Epidermal melanocyte (primary cell): ENCODE results near the gene ZNF140.
A peak's percentile ranks its signal among the peaks of the same experiment; 100 is the strongest.

Experiments
- DNase-seq: peaks from one replicate; pipeline ENCODE4 v3.0.0; 2011; ENCODE audit warnings: low spot score; ENCODE audit not compliant: insufficient read length

ZNF140 gene

GRCh38 chr12:133080368-133081158 lies at the start of gene ZNF140:
TSS of gene ZNF140 (plus strand) at chr12:133080923. CDS start at chr12:133081321, 398 bp downstream.
- DNase-seq: peak; percentile 74

DNA sequence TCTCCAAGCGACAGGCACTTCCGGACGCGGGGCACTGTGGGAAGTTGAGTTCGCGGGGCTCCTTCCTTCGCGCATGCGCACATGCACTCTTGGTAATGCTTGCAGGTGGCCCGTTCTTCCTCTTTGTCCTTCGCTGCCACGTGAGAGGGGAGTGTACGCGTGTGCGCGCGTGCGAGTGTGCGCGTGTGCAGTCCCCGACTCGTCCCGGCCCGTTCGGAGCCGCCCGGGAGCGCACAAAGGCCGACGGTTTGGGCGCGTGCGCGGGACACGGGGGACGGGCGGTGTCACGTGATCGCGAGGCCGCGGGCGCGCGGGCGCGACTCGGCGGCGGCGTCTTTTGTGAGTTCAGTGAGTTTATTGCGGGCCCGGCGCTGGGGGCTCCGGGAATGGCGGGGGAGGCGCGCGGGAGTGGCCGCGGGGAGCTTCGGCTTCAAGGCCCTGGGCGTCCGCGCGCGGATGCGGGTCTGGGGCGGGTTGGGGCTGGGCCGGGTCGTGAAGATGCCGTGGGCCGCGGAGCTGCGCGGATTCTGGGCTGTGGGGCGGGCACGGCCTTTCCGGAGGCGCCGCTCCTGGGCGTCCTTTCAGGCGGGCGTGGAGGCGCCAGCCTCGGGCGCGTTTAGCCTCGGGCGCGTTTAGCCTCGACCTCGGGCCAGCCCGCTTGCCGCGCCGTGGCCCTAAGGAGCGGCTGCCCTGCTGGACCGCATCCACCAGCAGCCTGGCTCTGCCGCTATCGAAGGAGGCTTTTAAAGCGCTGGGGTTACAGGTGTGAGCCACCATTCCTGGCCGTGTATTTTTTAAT lies 43.3 kb upstream of the ZNF140 start, which contains the start of gene ZNF84:
TSS of gene ZNF84 (plus strand) at position 303 of the 799 bp plus-strand sequence. CDS start 3,959 bp downstream, outside the sequence.
- peak; percentile 60 for DNase-seq

GRCh38 chr12:133038118-133038709 lies 42.5 kb upstream of the ZNF140 start:
- no peak for DNase-seq

DNA sequence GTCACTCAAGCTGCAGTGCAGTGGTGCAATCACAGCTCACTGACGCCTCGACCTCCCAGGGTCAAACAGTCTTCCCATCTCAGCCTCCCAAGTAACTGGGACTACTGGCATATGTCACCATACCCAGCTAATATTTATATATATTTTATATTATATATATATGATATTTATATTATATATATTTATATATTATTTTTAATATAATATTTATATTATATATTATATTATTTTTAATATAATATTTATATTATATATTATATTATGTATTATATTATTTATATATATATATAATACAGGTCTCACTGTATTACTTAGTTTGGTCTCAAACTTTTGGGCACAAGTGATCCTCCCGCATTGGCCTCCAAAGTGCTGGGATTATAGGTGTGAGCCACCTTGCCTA lies 34.0 kb upstream of the ZNF140 start:
- DNase-seq: no peak

- no peak for DNase-seq
Observed at GRCh38 chr12:133057446-133057845, 23.3 kb upstream of the ZNF140 start.

DNA sequence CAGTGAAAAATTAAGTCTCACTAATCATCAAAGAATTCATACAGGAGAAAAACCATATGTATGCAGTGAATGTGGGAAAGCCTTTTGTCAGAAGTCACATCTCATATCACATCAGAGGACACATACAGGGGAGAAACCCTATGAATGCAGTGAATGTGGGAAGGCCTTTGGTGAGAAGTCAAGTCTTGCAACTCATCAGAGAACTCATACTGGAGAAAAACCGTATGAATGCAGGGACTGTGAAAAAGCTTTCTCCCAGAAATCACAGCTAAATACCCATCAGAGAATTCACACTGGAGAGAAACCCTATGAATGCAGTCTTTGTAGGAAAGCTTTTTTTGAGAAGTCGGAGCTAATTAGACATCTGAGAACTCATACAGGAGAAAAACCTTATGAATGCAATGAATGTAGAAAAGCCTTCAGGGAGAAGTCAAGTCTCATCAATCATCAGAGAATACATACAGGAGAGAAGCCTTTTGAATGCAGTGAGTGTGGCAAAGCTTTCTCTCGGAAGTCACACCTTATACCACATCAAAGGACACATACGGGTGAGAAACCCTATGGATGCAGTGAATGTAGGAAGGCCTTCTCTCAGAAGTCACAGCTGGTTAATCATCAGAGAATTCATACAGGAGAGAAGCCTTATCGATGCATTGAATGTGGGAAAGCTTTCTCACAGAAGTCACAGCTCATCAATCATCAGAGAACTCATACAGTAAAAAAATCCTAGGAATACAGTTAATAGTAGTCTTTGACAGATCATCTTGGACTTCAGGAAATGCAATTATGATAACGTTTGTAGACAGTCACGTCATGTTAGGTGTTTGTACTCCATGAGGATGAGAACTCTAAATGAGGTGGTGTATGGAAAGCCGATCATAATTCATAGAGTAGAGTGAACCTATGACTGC lies 22.3 kb upstream of the ZNF140 start:
- no peak for DNase-seq

DNA sequence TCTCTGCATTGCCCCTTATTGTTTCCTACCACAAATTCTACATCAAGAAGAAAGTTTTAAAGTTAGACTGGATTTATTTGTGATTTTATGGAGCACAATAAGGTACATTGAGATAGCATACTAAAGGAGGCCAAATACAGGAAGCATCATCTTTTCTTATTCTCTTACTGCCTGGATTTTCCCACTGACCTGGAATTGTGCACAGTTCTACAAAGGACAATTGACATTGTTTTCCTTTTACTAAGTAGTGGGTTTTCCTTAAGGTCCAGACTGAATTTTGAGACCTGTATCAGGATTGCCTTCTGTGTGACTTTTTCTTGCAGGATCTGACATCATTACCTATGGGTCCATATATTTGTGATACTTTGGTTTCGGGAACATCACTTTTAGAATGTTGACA lies 18.8 kb upstream of the ZNF140 start:
- no peak for DNase-seq

- no peak for DNase-seq
Observed at GRCh38 chr12:133063556-133063955, 17.2 kb upstream of the ZNF140 start.

DNA sequence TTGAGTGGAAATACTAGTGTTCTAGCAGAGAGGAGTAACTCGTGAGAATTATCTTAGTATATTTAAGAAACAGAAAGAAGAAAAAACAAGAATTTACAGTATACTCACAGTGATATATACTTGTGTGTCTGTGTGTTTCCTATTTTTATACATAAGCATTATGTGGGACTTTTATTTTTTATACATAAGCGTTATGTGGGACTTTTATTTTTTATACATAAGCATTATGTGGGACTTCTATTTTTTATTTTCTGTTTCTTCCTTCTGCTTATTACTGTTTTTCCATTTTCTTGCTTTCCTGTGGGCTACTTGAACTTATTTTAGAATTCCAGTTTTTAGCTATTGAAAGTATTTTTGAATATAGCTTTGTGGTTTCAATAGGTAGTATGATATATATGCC lies 6.9 kb upstream of the ZNF140 start:
- no peak for DNase-seq

- DNase-seq: peak; percentile 75
Observed at GRCh38 chr12:133080026-133080367, 726 bp upstream of the ZNF140 start.

DNA sequence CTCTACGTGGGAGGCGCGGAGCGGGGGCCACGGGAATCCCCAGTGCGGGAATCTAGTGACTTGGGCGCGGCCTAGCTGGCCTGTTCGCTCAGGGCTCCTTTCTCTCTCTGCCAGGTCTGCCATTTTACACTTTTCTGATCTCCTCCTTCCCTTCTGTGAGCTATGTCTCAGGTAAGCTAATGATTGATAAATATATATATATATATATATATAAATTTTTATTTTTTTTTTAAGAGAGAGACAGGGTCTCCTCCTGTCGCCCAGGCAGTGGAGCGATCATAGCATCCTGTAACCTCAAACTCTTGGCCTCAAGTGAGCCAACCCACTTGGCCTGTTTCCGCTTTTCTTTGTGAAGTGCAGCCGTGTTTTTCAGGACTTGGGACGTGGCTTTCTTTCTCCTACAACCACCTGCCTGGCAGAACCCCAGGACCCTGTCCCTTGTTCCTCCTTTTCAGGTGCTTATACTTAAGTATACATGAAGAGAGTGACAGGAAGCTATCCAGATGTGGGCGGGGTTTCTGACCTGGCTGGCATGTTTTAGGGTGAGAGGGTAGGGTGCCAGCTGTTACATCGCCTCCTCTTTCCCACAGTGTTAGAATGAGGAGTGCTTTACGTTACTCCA lies 547 bp downstream of the ZNF140 start:
- no peak for DNase-seq

DNA sequence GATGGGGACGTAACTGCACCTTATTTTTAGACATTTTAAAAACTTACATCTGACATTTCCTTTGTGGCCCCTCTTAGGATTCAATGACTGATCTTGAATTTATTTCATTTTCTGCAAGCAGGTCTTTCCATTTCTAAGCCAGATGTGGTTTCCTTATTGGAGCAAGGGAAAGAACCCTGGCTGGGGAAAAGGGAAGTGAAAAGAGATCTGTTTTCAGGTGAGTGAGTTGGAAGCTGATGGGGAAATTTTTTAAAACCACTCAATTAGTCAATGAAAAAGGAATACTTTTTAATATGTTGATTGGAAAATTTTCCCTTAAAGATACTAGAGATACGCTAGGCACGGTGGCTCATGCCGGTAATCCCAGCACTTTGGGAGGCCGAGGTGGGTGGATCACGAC lies 2.6 kb downstream of the ZNF140 start:
- no peak for DNase-seq

- DNase-seq: no peak
Observed at GRCh38 chr12:133105620-133106019, 24.9 kb downstream of the ZNF140 start.

DNA sequence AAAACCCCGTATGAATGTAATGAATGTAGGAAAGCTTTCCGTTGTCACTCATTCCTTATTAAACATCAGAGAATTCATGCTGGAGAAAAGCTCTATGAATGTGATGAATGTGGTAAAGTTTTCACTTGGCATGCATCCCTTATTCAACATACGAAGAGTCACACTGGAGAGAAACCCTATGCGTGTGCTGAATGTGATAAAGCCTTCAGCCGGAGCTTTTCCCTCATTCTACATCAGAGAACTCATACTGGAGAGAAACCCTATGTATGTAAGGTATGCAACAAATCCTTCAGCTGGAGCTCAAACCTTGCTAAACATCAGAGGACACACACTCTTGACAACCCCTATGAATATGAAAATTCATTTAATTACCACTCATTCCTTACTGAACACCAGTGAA lies 25.5 kb downstream of the ZNF140 start:
- no peak for DNase-seq

DNA sequence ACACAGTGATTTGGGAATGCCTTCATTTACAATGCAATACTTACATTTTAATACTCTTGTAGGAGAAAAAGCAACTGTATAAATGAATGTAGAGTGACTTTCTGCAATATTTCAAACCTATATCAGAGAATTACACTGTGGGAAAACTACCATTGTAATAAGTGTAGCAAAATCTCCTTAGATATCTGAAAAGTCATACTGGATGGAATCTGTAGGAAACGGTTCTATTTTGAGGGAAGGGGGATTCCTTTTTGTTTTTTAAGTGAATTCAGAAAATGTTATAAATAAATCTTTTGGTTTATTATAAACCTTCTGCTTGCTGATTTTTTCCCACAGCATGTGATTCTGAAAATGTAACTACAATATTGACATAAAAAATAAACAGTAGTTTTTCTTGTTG lies 26.4 kb downstream of the ZNF140 start:
- DNase-seq: no peak

DNA sequence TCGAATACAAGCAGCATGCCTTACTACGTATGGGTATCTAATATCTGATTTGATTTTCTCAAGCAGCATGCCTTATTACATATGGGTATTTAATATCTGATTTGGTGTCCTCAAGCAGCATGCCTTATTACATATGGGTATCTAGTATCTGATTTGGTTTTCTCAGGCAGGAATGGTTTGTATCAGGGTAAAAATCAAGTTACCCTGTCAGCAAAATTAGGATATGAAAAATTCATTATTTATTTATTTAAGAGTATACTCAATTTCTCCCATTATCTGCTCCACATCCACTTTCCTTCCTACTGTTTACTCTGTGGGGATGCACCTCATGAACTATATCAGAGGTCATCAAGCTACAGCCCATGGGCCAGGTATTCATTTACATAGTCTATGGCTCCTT lies 27.4 kb downstream of the ZNF140 start:
- no peak for DNase-seq

GRCh38 chr12:133120385-133121191 lies 39.9 kb downstream of the ZNF140 start:
- no peak for DNase-seq

- no peak for DNase-seq
Observed at GRCh38 chr12:133124674-133125073, 44.0 kb downstream of the ZNF140 start.

DNA sequence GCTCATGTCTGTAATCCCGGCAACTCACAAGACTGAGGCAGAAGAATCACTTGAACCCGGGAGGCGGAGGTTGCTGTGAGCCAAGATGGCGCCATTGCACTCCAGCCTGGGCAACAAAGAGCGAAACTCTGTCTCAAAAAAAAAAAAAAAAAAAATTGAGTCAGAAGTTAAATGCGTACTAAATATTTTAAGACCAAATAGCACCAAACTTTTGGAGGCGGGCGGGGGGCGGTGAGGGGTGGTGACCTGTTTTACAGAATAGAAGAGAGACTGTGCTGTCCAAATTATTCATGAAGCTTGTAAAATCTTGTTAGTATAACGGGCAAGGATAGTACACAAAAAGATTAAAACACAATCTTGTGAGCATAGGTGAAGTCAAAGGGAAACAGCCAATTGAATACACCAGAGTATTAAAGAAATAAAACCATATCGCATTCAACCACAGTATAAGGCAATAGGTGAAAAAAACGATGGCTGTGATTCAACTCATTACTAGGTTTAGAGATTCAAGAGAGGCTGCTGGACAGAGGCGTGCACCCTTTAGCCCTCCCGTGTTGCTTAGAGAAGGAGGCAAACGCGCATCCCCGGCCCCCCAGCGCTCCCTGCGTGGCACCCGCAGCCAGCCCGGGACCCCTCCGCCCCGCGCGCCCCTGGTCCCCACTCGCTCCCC lies 48.8 kb downstream of the ZNF140 start:
- no peak for DNase-seq
